Activated CD8-positive, alpha-beta memory T cell treated with anti-CD3 and anti-CD28 coated beads, Interleukin-2, amount 50 U/mL, for 24 hours (primary cell): ENCODE data around the gene MAG.

Source experiments
- DNase-seq: peaks from one replicate; pipeline ENCODE4 v3.0.0-alpha.2; 2020; ENCODE audit errors: extremely low read depth

Gene MAG

GRCh38 chr19:35318679-35319448 is 26.9 kb downstream of the MAG start:
- no peak for DNase-seq

DNA sequence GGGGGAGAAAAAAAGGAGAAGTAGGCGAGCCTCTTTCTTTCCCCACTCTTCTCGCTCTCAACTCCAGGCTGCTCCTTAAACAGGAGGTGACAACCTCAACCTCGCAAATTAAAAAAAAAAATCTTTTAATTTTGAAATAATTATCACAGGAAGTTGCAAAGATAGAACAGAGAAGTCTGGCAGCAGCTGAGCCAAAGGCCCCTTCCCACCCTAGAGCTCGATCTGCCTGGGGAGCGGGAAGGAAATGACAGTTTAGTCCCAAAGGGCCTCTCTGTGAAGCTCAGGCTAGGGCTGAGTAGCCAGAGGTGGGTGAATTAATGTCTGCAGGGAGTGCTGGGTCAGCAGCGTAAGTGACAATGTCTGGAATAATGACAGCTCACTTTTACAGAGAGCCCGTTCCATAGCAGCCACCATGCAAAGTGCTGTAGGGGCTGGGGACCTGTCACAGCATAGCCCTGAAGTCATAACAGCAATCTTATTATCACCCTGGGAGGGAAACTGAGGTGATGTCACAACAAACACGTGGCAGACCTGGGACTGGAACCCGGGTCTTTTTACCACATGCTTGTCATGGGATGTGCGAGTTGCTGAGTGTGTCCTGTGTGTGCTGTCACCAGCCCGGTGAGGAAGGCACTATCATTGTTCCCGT is 28.2 kb downstream of the MAG start:
- DNase-seq = no peak

DNA sequence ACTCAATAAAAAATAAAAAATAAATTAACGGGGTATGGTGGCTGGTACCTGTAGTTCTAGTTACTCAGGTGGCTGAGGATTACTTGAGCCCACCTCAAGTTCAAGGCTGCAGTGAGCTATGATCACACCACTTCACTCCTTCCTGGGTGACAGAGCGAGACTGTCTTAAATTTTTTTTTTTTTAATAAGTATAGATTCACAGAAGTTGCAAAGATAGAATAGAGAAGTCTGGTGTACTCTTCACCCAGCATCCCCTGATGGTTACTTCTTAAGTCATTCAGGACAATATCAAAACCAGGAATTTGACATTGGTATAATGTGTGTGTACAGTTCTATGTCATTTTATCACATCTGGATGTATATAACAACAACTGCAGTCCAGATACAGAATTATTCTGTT is 29.3 kb downstream of the MAG start:
- DNase-seq = no peak

DNA sequence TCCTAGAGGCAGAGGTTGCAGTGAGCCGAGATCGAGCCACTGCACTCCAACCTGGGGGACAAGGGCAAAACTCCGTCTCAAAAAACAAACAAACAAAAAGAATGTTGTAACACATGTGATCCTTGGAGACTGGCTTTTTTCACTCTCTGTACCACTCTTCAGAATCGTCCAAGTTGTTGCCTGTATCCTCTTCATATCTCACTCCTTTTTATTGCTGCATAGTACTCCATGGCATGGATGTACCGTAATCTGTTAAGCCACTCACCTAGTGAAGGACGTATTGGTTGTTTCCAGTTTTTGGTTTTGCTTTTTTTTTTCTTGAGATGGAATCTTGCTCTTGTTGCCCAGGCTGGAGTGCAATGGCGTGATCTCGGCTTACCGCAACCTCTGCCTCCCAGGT is 30.1 kb downstream of the MAG start:
- no peak for DNase-seq

DNA sequence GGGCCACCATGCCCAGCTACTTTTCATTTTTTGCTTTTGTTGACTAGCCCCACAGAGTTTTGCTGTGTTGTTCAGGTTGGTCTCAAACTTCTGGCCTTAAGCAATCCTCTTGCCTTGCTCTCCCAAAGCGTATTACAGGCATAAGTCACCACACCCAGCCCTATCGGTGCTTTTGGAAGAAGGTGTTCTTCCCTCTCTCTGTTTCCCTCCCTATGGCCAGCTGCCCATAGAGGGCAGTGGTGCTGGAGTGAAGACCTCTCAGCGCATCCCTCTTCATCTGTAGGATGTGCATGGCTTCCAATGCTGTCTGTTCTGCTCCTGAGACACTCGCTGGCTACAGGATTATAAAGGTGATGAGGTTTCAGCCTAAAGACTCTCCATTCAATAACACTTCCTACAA is 35.7 kb downstream of the MAG start:
- no peak for DNase-seq

- DNase-seq = no peak
Measured at GRCh38 chr19:35328851-35329285, 36.9 kb downstream of the MAG start, which contains the start of gene CD22. Gene CD22, plus strand, starts transcription at chr19:35329187. Its CDS starts 2,854 bp downstream, at chr19:35332041.

DNA sequence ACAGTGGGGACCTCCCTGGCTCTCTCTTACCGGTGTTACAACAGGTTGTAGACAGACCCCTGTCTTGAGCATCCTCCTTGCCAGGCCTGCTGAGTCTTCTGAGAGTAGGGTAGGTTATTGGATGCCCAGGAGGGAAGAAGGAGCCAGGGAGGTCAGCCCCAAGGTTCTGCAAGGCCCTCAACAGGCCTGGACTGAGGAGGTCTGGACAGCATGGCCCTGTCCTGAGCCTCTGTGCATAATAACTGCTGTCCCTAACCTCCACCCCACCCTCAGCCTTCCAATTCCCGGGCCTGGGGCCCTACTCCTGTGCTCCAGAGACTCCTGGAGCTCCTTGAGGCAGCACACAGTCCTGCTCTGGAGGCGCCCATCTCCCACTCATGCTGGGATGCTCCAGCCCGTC is 37.4 kb downstream of the MAG start:
- no peak for DNase-seq

DNA sequence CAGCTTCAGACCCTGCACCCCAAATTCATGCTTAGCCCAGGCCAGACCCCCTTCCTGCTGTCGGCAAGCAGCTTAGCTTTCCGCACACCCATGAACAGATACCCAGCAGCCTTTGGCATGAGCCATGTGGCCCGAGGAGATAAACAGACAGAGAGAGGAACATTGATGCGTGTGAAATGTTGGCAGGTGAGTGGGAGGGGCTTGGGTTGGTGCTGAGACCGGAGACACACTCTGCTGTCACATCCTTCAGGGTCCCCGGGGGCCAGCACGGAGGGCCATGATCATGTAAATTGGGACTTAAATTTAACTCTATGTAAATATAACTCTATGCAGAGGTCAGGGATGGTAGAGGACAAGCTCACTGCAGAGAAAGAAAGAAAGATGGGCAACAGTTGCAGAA is 38.5 kb downstream of the MAG start:
- DNase-seq = no peak

GRCh38 chr19:35331551-35332214 is 39.7 kb downstream of the MAG start:
- no peak for DNase-seq

DNA sequence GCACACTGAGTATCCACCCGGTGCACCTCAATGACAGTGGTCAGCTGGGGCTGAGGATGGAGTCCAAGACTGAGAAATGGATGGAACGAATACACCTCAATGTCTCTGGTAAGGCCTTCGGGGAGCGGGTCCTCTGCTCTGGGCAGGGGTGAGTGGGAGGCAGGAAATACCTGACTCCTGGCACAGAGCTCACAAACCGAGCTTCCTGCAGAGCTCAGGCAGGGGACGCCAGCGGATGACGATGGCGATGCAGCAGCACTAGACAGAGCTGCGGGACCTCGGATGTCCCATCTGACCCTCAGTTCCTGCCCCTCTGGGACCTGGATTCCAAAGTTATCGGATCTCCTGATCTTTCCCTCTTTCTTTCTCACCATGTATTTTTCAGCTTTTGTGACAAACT is 40.9 kb downstream of the MAG start:
- DNase-seq = no peak

GRCh38 chr19:35334144-35334753 is 42.3 kb downstream of the MAG start:
- no peak for DNase-seq

DNA sequence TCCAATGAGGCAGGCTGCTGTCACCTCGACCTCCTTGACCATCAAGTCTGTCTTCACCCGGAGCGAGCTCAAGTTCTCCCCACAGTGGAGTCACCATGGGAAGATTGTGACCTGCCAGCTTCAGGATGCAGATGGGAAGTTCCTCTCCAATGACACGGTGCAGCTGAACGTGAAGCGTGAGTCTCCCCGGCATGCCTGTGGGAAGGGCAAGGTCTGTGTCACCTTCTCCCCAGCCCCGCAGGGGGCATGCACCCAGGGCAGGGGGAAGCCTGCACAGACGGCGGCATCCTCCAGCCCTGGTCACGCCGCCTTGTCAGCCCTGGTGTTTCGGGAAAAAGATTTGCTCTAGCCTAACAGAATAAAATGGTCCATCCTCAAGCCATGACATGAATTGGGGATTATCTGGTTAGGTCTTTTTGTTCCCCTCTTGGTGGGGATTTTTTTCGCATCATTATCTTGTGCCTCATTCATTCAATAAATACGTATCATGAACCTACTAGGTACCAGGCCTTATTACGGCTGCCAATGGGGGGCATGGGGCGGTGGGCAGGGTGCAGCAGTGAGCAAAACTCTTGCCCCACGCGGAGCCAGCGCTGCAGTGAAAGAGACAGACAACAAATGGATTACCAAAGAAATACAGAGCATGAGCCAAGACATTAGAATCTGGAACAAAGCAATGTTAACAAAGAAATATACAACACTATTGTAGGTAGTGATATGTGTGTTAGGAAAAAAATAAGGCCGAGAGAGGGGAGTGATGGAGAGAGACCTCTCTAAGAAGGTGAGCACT is 44.4 kb downstream of the MAG start:
- no peak for DNase-seq

- no peak for DNase-seq
Measured at GRCh38 chr19:35337097-35337983, 45.4 kb downstream of the MAG start.

- DNase-seq = no peak
Measured at GRCh38 chr19:35337984-35338296, 46.0 kb downstream of the MAG start.

- no peak for DNase-seq
Measured at GRCh38 chr19:35340431-35340830, 48.5 kb downstream of the MAG start.

GRCh38 chr19:35341006-35341405 is 49.0 kb downstream of the MAG start:
- no peak for DNase-seq

- no peak for DNase-seq
Measured at GRCh38 chr19:35341565-35342225, 49.7 kb downstream of the MAG start.

DNA sequence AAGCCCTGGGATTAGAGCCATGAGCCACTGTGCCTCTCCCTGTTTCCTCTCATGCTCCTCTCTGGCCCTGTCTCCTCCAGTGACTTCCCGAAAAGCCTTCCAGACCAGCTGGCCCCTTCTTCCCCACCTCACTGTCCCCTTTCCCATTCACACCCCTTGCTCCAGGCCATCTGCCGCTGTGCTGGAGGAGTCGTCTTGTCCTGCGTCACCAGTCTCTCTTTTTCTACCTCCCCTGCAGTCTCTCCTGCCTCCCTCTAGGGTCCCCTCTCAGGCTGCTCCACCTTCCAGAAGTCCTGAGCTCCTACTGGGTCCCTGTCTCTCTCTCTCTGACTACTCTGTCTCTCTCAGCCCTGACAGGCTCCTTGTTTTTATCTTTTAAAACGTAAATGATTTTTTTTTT is 50.5 kb downstream of the MAG start:
- no peak for DNase-seq

DNA sequence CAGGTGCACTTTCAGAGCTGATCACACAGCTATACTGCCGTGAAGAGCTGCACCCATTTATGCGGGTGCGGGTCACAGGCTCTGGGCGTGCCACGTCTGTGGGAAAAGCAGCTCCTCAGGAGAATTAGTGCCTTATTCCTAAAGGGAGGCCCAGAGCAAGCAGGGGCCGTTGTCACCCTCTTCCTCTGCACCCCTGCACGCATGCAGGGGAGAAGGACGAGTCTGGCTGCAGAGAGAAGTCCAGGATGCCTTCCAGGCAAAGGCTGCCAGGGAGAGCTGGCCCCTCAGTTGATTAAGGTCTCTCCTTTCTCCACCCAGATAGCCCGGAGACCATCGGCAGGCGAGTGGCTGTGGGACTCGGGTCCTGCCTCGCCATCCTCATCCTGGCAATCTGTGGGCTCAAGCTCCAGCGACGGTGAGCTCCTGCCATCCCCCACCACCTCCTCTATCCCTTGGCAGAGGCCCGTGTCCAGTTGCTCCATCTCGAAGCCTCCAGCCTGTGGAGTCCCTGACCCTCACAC is 52.6 kb downstream of the MAG start:
- DNase-seq = no peak

GRCh38 chr19:35345671-35346111 is 53.7 kb downstream of the MAG start:
- DNase-seq = no peak
